NCI-H2171 treated with DMSO at 0.1 percent for 48 hours (cell line): ENCODE measurements around the gene PGPEP1.
"Not testable (repeated sequence)": the region's sequence is repeated elsewhere in the genome, so short reads cannot be mapped to it uniquely, and the experiment has no call there.

Source experiments
- DNase-seq: peaks from one replicate; lab custom pipeline; 2025; lab: John Stamatoyannopoulos, UW

PGPEP1 gene

DNA sequence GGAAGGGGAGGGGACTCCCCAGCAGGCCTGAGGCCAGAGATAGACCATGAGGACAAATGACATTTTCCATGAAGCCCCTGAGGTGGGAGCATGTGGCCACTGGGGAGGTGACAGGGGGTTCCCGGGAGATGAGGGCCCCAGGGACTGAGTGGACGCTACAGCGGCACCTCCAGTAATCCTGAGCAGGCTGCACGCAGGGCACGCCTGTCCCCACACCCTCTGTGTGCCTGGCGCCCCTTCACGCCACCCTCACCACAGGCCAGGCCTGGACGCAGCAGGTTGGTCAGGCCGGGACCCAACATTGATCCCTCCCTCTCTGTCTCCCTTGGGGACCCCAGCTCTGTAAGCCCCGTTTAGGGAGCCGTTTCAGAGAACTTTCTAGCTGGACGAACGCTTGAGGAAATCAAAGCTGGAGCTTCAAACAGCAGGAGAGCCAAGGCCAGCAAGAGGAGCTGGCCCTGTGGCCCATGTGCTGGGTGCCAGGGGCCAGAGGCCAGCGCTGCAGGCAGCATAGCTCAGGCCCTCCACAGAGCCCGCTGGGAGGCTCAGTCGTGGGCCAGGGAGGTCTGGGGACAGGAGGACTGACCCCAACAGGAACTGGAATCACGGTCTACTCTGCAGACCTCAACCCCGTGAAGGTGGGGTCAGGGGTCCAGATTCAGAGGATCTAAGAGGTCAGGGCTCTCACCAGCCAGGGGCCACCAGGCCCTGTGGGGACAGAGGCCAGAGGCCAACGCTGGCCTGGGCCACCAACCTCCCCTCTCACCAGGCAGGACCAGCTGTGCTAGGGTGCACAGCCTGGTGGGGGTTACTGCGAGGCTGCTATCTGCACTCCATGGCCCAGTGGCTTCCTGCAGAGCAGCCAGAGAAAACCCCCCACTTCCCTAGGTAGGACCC, 32.1 kb upstream of the PGPEP1 start:
- DNase-seq: no peak

DNA sequence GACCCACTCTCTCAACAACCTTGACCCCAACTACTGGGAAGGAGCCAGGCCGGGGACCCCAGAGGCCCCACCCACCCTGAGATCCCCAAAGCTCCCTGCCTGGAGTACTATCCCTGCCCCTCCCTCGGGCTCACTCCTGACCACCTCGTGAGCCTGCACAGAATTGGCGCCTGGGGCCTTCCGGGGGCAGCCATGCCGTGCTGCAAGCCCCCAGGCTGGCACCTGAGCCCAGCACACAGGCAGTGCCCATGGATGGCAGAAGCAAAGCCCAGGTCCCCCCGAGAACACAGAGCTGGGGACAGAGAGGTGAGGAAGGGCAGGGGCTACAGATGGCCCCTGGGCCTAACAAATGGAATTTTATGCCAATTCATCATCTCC, 31.5 kb upstream of the PGPEP1 start:
- DNase-seq: no peak

DNA sequence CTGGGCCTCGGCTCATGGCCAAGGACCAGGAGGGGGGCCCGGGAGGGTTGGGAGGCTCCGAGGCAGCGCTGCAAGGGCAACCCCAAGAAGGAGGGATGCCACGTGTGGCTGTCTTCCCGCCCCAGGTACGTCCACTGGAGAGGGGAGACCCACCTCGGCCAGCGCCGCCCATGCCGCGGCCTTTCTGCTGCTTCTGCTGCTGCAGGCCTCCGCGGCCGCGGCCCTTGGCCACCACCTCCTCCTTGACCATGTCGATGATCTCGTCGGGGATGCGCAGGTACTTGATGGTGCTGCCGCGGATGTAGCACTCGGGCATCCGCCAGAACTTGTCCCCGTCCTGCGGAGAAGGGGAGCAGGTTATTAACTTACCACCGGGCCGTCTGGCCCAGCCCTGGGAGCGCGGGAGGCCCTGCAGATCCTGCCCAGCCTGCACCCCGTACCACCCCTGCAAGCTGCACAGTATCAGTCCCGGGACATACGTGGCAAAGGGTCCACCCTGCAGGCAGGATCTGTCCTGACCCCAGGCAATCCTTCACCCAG, 30.8 kb upstream of the PGPEP1 start:
- no peak for DNase-seq

DNA sequence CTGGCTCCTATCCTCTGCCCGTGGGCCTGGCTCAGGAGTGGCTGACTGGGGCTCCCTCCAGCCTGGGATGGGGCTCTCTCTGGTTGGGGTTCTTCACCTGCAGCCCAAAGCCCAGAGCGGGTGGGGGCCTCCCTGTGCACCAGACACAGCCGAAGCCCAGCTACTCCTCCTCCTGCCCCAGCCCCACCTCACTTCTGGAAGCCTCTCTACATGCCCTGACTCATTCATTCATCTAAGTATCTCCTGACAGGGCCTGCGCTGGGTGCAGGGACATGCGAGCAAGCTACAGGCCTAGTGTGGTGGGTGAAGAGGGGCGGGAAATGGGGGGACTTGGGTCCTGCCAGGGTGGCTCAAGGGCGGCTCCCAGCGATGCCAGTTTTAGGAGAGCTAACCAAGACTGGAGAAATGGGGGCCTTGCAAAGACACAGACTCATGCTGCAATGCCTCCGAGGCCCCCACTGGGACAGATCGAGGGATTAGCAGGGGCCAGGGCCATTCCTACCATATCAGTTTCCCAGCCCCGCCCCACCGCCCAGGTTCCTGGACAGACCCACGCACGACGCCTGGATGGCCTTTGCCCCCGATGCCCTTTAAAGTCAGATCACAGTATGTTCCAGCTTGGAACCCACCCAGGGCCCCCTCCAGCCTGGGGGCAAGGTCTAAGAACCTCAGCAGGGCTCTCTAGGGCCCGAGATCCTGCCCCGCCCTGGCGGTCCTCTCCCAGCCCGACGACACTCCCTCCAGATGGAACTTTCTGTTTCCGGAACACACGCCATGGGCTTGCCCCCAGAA, 30.1 kb upstream of the PGPEP1 start:
- no peak for DNase-seq

DNA sequence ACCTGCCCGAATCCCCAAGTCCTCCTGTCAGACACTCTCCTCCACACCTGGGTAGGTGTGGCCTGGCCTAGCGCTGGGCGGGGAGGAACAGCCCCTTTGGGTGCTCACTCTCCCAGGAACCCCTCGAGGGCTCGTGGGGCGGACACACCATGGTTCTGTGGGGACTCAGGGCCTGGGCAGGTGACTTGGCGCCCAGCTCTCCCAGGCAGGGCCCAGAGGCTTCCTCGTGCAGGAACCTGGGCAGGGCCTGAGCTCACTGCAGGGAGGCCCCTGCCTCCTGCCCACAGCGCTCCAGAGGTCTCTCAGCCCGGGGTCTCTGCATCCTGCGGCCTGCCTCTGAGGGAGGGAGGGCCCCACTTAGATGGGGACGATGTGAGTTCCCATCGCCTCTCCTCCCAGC, 29.4 kb upstream of the PGPEP1 start:
- DNase-seq: no peak

DNA sequence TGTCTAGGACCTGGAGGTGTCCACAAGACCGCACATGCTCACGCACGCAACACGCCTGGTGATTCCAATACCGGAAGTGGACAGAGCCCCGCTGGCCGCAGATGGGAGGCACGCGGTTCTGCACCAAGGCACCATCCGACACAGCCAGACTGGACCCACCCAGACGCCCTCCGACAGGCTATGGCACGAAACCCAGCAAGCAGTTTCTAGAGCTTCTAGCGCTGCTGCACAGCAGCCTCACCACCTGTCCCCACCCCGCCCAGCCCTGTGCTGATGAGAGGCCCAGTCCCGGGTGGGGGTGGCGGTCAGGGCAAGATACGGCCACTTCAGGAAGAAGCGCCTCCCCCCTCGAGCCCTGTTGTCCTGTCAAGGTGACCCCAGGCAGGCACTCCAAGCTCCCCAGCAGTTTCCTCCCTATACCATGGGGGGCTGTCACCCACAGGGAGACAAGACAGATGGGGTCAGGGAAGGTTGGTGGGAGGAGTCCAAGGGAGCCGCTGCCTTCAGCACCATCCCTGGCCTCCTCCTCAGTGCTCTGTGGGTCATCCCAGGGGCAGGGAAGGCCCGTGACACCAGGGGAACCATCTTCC, 28.8 kb upstream of the PGPEP1 start:
- DNase-seq: no peak

DNA sequence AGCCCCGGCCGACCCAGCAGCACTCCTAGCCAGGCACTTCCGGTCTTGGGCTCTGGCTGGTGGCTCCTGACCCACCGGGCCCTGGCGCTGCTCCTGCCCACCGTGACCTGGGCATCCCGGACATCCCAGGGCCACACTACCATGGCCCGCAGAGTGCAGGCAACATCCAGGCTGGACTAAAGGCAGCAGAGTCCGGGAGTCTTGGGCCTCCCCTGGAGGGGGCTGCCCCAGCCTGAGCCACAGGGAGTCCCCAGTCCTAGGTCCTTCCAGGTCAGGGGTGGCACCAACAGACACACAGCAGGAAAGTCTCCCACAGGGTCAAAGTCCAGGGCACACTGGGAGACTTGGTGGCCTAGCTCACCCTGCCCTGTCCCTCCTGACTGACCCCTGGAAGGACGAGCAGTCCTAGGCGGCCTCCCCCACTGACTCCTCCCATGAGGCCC, 28.3 kb upstream of the PGPEP1 start:
- DNase-seq: no peak

DNA sequence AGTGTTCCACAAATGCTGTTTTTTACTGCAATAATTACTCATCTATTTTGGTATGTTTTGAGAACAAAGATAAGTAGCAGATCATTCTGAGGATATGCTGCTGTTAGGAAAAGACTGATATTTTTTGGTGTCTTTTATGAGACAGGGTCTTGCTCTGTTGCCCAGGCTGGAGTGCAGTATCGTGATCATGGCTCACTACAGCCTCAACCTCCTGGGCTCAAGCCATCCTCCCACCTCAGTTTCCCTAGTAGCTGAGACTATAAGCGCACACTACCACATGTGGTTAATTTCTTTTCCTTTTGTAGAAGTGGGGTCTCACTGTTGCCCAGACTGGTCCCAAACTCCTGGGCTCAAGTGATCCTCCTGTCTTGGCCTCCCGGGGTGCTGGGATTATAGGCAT, 27.0 kb upstream of the PGPEP1 start:
- no peak for DNase-seq

DNA sequence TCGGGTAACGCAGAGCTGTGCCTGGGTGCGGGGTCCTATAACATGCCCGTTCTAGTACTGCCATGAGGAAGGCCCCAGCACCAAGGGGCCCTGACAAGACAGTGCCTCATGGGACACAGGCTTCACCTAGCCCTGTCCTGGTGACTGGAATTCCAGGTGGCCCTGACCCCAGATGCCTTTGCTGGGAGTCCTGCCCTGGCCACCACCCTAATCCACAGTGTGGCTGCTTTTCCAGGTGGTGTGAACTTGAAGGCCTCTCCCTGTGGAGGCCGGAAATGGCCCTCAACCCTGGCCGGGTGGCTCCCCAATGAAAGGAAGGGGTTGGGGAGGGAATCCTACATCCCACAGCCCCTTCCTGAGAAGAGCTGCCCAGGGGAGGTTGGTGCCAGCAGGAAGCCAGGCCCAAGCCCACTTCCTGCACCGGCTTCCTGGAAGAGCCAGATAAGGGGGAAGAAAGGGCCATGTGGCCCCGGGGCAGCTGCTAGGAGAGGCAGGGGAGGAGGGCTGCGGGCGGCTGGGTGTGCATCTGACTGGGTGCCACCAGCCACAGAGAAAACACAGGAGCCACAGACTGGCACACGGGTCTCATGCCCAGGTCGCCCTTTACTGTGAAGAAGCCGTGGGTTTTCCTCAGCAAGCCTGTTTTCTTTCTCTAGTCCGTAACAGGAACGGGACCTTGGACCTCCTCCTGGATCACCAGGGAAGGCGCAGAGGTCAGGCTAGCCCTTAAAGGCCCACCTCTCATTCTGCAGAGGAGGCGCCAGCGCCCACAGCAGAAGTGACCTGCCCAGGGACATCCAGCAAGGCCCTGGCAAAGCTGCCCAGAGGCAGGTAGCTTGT, 22.2 kb upstream of the PGPEP1 start:
- no peak for DNase-seq

DNA sequence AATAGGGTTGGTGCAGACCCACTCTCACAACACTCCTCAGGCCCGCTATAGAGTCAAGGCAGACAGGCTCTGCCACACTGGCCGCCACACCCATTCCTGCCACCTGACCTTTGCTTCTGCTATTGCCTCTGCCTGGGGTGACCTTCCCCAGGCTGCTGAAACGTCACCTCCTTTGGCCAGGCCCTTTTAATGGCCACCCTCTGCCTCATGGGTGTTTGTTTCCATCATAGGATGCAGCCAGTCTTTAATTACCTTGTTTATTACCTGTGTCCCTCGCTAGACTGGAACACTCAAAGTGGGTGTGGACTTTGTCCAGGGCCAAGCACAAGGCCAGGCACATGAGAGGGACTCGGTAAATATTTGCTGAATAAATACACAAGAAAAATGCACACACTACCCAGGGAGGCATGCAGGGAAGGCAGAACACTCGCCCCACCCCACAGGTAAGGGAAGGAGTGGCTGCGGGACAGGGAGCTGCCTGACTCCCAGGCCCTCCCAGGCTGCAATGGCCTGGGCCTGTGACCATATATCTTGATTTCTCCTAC, 20.7 kb upstream of the PGPEP1 start:
- no peak for DNase-seq

DNA sequence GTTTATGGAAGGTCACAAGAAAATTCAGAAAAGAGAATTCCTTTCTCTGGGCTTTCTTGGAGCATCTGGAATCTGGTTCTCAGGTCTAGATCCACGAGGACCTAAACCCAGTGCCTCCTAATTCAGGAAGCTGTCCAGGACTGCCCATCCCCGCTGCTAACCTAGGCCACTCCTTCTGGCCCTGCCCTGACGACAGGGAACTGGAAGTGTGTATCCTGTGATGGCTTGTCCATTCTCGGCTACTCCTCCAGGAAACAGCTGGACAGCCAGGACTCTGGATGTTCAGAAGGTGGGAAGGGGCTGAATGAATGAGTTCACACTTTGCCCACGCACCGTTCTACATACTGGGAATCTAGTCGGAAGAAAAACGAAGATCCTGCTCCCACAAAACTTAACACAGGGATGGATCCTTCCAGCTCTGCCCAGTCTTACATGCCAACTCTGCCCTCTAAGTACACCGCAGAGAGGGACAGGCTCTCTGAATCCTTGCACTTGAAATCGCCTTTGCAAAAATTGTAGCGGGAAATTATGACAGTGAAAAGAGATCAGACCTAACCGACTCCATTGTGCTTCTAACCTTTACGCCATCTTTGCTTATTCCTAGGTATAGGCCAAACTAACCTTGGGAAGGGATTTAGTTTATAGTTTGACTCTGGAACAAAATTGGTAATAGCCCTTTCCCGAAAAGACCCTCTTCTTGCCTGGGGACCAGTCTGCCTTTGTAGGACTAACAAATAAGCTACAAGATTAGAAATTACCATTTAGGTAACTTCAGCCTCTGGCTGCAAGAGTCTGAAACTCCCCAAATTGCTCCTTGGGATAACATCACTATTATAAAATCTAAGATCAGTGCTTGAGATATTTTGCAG, 19.3 kb upstream of the PGPEP1 start:
- no peak for DNase-seq

DNA sequence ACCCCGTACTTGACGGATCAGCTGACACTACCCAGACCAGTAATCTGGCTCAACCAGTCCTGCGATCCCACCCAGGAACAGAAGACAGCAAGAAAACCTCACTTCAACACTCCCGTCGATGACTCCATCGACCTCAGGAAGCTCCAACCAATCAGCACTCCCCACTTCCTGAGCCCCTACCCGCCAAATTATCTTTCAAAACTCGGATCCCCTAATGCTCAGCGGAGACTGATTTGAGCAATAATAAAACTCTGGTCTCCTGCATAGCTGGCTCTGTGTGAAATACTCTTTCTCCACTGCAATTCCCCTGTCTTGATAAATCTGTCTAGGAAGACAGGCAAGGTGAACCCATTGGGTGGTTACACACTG, 18.7 kb upstream of the PGPEP1 start:
- DNase-seq: no peak

DNA sequence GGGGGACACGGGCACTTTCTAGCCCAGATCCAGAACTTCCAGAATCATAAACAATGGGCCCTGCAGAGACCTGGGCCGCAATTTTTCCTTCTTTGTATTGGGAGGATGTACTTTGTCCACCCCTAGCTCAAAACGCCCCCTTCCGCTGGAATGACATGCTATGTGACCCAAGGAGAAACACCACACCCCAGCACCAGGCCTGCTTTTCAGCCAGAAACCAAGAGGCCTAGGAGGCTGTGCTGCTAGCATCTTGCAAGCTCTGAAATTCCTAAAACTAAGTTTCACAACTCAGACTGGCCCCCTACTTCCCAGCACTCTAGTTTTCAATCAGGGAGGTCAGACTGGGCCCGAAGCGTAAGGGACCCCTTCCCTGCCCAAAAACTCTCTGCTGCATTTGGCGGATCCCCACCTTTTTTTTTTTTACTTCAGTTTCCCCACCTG, 18.1 kb upstream of the PGPEP1 start:
- peak; percentile 22 for DNase-seq

DNA sequence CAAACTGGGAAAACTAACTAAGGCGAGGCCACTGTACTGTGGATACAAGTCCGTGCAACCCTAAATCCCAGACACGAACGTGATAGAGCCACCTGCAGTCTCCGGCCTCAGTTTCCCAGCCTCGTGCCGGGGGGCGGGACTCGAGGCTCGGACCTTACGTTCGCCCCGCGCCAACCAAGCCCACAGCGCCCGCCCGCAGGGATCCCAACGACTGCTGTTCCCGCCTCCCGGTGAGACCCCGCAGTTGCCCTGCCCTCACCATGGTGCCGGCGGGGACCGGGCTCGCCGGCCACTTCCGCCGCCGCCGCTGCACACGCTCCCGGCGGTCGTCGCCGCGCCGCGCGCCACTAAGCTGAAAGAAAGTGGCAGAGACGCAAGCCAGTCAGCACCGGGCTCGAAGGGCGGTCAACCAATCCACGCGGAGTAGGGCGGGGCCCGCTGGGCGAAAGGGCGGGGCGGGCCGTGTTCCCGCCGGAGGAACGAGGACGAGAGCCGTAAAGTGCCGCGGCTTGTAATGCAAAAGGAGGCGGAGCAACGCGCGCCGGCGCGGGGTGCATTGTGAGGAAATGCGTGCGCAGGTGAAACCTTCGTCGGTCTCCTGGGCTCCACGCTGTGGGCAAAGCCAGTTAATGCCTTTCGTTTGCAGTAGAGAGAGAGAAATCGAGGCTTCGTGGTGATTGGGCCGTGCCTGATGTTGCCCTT, 17.5 kb upstream of the PGPEP1 start, which contains the start of gene LSM4:
TSS of gene LSM4 (minus strand) at position 318 of the 702 bp plus-strand sequence. CDS start at position 262, 56 bp downstream.
- DNase-seq: peak; percentile 98

DNA sequence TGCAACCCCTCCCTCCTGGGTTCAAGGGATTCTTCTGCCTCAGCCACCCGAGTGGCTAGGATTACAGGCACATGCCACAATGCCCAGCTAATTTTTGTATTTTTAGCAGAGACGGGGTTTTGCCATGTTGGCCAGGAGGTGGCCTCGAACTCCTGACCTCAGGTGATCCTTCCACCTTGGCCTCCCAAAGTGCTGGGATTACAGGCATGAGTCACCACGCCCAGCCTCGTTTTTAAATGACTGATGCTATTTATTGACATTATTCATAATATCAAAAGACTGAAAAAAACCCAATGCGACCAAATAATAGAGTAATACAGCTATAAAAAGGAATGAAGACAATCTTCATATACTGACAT, 16.0 kb upstream of the PGPEP1 start:
- DNase-seq: not testable (repeated sequence)

DNA sequence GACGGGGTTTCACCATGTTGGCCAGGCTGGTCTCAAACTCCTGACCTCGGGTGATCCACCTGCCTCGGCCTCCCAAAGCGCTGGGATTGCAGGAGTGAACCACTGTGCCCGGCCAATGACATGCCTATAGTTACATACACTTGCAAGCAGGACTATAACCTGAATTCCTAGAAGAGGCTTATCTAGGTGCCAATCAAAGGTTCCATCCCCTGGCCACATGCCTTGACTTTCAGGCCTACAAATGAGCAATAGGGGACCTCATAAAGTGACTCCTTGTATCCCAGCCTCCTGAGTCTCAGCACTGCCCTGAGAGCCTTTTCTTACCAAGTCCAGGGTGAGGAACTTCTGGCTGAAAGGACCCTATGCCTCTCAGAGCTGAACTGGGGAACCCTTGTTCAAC, 13.6 kb upstream of the PGPEP1 start:
- no peak for DNase-seq

DNA sequence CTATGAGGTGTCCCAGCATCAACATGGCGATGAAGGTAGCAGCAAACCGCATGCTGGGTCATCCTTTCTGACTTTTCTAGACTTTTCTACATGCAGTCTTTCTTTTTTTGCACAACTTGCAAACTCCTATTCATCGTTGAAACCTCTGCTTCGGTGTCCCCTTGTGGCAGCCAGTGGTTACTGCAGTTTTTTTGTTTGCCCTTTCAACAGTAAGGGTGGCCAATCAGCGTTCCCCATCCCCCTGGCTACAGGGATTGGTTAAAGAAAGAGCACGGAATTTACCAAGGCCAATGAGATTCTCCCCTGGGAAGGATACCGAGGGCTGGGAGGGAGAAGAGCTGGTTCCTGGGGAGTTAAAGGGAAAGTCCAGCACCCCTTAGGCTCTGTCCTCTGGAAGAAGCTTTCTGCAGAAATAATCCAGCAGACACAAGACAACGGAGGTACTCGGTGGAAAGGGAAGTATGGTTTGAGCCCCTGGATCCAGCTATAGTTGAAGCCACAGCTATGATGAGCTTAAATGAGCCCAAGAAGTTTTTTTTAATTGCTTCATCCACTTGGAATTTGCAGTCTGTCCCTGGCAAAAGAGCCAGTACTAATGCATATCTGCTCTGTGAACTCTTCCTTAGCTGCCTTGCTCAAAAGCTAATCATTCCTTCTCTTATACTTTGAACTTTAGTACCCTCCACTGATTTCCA, 11.9 kb upstream of the PGPEP1 start:
- peak; percentile 95 for DNase-seq

DNA sequence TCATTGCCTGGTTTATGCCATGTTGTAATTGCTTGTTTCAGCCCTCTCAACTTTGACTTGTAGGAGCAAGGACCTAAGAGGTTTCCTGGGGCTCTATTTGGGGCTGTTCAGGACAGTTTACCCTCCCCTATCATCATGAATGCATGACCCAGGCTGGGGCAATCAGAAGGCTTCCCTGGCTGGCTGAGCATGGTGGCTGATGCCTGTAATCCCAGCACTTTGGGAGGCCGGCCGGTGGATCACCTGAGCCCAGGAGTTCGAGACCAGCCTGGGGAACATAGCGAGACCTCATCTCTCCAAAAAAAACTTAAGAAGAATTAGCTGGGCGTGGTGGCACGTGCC, 11.4 kb upstream of the PGPEP1 start:
- no peak for DNase-seq

DNA sequence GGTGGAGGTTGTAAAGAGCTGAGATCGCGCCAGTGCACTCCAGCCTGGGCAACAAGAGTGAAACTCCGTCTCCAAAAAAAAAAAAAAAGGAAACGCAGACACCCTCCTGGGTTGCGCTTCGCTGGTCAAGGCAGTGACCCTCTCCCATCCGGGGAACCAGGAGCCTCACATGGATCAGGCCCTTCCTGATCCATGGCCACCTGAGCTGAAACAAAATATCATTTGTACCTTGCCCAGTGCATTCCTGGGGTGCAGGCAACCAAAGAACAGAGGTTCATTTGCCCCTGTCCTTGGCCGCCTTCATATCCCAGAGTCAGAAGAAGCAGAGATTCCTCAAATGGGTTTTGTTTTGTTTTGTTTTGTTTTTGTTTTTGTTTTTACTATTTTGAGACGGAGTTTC, 9.5 kb upstream of the PGPEP1 start:
- no peak for DNase-seq
